Endothelial cell of umbilical vein (primary cell): Measurements from ENCODE around the gene MATN4. TPM values are rescaled to one million over a fixed set of nuclear protein-coding genes. Genes with fewer than 3 reads are reported as not detected.

Experiments
- BruUV-seq: library from RNA; stranded (reverse); fragments of 400-500 nt; replicated peaks from 2 replicates; lab custom pipeline; 2021; lab: Mats Ljungman, UMichigan
- CTCF ChIA-PET: fragments of 300-600, 350-600 bp; sonication (Branson Sonifier 250); formaldehyde crosslinking; loops from one replicate; lab custom pipeline; 2021; ENCODE audit warnings: antibody characterized with exemption, inconsistent platforms; lab: Charles Lee
- POLR2A ChIA-PET: fragments of 300-600, 350-600 bp; sonication (Branson Sonifier 250); formaldehyde crosslinking; loops from one replicate; lab custom pipeline; 2021; ENCODE audit warnings: antibody characterized with exemption, inconsistent platforms; lab: Charles Lee
- DNase-seq: peaks from one replicate; pipeline ENCODE4 v3.0.0-alpha.2; 2011; ENCODE audit warnings: low read depth, low spot score
- FAIRE-seq: peaks from 2 replicates; lab custom pipeline; 2011; peaks lifted over from hg19 to GRCh38; lab: Jason Lieb, UNC
- H2AFZ ChIP-seq: 2 replicates; pipeline ENCODE4 v1.6.0; 2012; ENCODE audit warnings: low read depth, low read length, control low read depth, inconsistent platforms
- H3K27ac ChIP-seq: 2 replicates; pipeline ENCODE4 v1.5.1; 2011; ENCODE audit warnings: low read depth, mild to moderate bottlenecking, control low read depth, low read length, moderate library complexity; ENCODE audit not compliant: insufficient read depth
- H3K27me3 ChIP-seq, 2 experiments: 2 replicates each; pipeline versions ENCODE4 v1.6.0 to v1.6.1; 2011; ENCODE audit warnings: low read length in 2 of 2, mixed read lengths in 1 of 2; ENCODE audit not compliant: control insufficient read depth in 2 of 2, insufficient read depth in 2 of 2
- H3K36me3 ChIP-seq, 2 experiments: 2 replicates in 1 of 2; 3 replicates in 1 of 2; pipeline ENCODE4 v1.5.1; 2011; ENCODE audit warnings: low read length in 2 of 2, mild to moderate bottlenecking in 1 of 2, moderate library complexity in 1 of 2; ENCODE audit not compliant: control insufficient read depth in 2 of 2, insufficient read depth in 2 of 2; ENCODE audit errors: extremely low read depth in 1 of 2
- H3K4me1 ChIP-seq: 3 replicates; pipeline ENCODE4 v1.5.1; 2011; ENCODE audit warnings: mild to moderate bottlenecking, low read length; ENCODE audit not compliant: control insufficient read depth, insufficient read depth; ENCODE audit errors: extremely low read depth
- H3K4me2 ChIP-seq: 2 replicates; pipeline ENCODE4 v1.6.1; 2011; ENCODE audit warnings: low read length, control low read depth, mixed read lengths; ENCODE audit not compliant: insufficient read depth
- H3K4me3 ChIP-seq, 3 experiments: fragments of 200-600 bp in 1 of 3; sonication (generic), shearing (Covaris generic) in 1 of 3; replicated peaks in 1 of 3; 2 replicates each; pipeline ENCODE4 v1.5.1; 2011 to 2016; ENCODE audit warnings: control low read depth in 3 of 3, low read length in 3 of 3, mild to moderate bottlenecking in 2 of 3, inconsistent platforms in 1 of 3, low read depth in 1 of 3, moderate library complexity in 1 of 3; ENCODE audit not compliant: insufficient read depth in 1 of 3
- H3K79me2 ChIP-seq: 2 replicates; pipeline ENCODE4 v1.6.0; 2012; ENCODE audit warnings: low read length, inconsistent platforms; ENCODE audit not compliant: control insufficient read depth, insufficient read depth
- H3K9ac ChIP-seq: replicated peaks from 2 replicates; pipeline ENCODE3; 2011; ENCODE audit warnings: low read length, control low read depth; ENCODE audit not compliant: insufficient read depth; ENCODE audit errors: extremely low read depth
- H3K9me1 ChIP-seq: replicated peaks from 3 replicates; pipeline ENCODE4 v1.6.0; 2011; ENCODE audit warnings: mild to moderate bottlenecking, low read length; ENCODE audit not compliant: control insufficient read depth, insufficient read depth; ENCODE audit errors: extremely low read depth
- H3K9me3 ChIP-seq: replicated peaks from 2 replicates; pipeline ENCODE4 v1.5.1; 2012; ENCODE audit warnings: low read length, inconsistent platforms; ENCODE audit not compliant: control insufficient read depth, insufficient read depth
- H4K20me1 ChIP-seq: replicated peaks from 2 replicates; pipeline ENCODE3; 2011; ENCODE audit warnings: mild to moderate bottlenecking, low read length; ENCODE audit not compliant: control insufficient read depth, insufficient read depth; ENCODE audit errors: extremely low read depth
- EZH2 ChIP-seq: IDR thresholded peaks from 2 replicates; pipeline ENCODE4 v1.6.1; 2012; ENCODE audit warnings: borderline replicate concordance, low read depth, mild to moderate bottlenecking, moderate library complexity, low read length, inconsistent platforms; ENCODE audit not compliant: severe bottlenecking
- FOS ChIP-seq: IDR thresholded peaks from 2 replicates; pipeline ENCODE4 v1.6.1; 2011; ENCODE audit warnings: mild to moderate bottlenecking, low read length, moderate library complexity, borderline replicate concordance; ENCODE audit not compliant: insufficient read depth
- GATA2 ChIP-seq: IDR thresholded peaks from 2 replicates; pipeline ENCODE4 v1.7.0; 2011; ENCODE audit warnings: low read depth, mild to moderate bottlenecking, moderate library complexity, mixed read lengths, low read length; ENCODE audit not compliant: insufficient read length, insufficient read depth
- JUN ChIP-seq: IDR thresholded peaks from 2 replicates; pipeline ENCODE4 v1.6.1; 2011; ENCODE audit warnings: borderline replicate concordance, low read depth; ENCODE audit not compliant: insufficient read length, insufficient read depth
- MYC ChIP-seq: IDR thresholded peaks from one replicate; pipeline ENCODE4 v1.6.1; 2011; ENCODE audit warnings: mild to moderate bottlenecking, low read depth, low read length
- POLR2A ChIP-seq: IDR thresholded peaks from 2 replicates; pipeline ENCODE4 v1.6.1; 2012; ENCODE audit warnings: low read depth, mild to moderate bottlenecking, control low read depth, low read length
- POLR2AphosphoS5 ChIP-seq: IDR thresholded peaks from 2 replicates; pipeline ENCODE4 v1.6.1; 2012; ENCODE audit warnings: low read depth, mild to moderate bottlenecking, control low read depth, low read length, moderate library complexity; ENCODE audit not compliant: insufficient read depth
- dilution Hi-C: fragments of 300-500 bp; cut with MboI; formaldehyde crosslinking; loops from one replicate; pipeline ENCODE4 v1.15.0; 2019; ENCODE audit warnings: low sequenced_read_pairs; ENCODE audit not compliant: extremely low pct_ligation_motif_present
- intact Hi-C: fragments of 100-400 bp; cut with micrococcal nuclease; formaldehyde crosslinking; loops from one replicate; pipeline ENCODE4 v1.10.0; 2022
- polyA plus RNA-seq, 4 experiments: library from polyadenylated mRNA; depleted of rRNA in 3 of 4; stranded (reverse) in 3 of 4; unstranded in 1 of 4; fragments of >200 nt; gene quantifications; 2 replicates each; pipeline versions ENCODE4 v1.2.1 to v1.2.3, GENCODE V29; 2011 to 2012; ENCODE audit warnings: missing spikeins in 1 of 4
- total RNA-seq: library from RNA; stranded (reverse); gene quantifications from 2 replicates; pipeline ENCODE4 v1.2.3, GENCODE V29; 2021
- TF ChIP-seq, protein P1 (sequence below): IDR thresholded peaks from 2 replicates; pipeline ENCODE4 v1.6.1; 2011; ENCODE audit not compliant: insufficient read depth, insufficient read length
- TF ChIP-seq, protein P2 (sequence below), 2 donors: IDR thresholded peaks; 1 replicate in 1 of 2; 2 replicates in 1 of 2; pipeline ENCODE4 v1.5.1; 2011; ENCODE audit warnings: low read length in 2 of 2, mild to moderate bottlenecking in 2 of 2, moderate library complexity in 2 of 2, control low read depth in 1 of 2, inconsistent platforms in 1 of 2, low read depth in 1 of 2; ENCODE audit not compliant: insufficient read depth in 1 of 2; ENCODE audit errors: extremely low read depth in 1 of 2

MATN4 gene
- total and polyA plus RNA-seq, 2 donors (not counting 3 experiments of a cell fraction or from before 2014, with no cell fraction given), result 0.10 TPM; not detected in 1

DNA sequence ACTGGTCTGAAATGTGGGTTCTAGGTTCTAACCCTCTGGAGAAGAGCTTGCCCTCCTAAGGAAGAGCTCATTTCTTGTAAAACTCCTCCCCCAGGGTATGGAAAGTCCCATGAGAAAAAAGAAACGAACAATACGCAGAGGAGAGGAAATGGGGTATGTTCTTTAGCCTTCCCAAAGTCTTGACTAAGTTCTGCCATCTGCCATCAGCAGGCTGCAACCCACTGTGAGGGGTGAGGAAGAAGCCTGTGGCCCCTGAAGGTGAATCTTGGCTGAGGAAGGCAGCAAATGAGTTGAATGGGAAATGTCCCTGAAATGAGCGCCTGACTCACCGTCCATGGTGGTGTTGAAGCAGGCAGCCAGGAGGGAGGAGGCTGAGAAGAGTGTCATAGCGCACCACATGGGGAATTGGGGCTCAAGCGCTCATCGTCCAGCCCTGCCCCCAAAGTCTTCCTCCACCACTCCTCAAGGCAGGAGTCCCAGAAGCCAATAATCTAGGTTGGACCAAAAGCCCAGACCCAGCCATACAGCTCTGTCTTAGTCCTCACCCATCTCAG, 10.4 kb upstream of the MATN4 start:
- H3K4me1 ChIP-seq, result no peaks in the 10 kb centered on the region
- no peak overlapping the region for H3K27ac ChIP-seq
- ChIA-PET POLR2A (interaction anchor here (0.7 kb wide), 1 partner anchor 461 kb away, joined by 4 read pairs; no protein-coding TSS in a partner anchor), CTCF (interaction anchor here (0.7 to 15.2 kb wide), 38 partner anchors 10 to 461 kb away, joined by 3 to 389 read pairs (median 5); partner anchors contain the start of genes DBNDD2, PIGT, SDC4 and SYS1)
- dilution Hi-C loops, result no loop called here
- H3K27me3 ChIP-seq, result peaks cover 20 to 24% of the 10 kb centered on the region in 2 experiments
- H3K9me3 ChIP-seq, result no peaks in the 10 kb centered on the region
- H2AFZ ChIP-seq, result no peak overlapping the region
- H3K4me2 ChIP-seq, result no peak overlapping the region
- DNase-seq (no peak), FAIRE-seq (no peak)
- no peaks in the 10 kb centered on the region for H3K9me1 ChIP-seq
- no peak for TF ChIP-seq POLR2AphosphoS5
- TF ChIP-seq, protein P1, sequence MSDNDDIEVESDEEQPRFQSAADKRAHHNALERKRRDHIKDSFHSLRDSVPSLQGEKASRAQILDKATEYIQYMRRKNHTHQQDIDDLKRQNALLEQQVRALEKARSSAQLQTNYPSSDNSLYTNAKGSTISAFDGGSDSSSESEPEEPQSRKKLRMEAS, result no peak
- TF ChIP-seq, protein P2, sequence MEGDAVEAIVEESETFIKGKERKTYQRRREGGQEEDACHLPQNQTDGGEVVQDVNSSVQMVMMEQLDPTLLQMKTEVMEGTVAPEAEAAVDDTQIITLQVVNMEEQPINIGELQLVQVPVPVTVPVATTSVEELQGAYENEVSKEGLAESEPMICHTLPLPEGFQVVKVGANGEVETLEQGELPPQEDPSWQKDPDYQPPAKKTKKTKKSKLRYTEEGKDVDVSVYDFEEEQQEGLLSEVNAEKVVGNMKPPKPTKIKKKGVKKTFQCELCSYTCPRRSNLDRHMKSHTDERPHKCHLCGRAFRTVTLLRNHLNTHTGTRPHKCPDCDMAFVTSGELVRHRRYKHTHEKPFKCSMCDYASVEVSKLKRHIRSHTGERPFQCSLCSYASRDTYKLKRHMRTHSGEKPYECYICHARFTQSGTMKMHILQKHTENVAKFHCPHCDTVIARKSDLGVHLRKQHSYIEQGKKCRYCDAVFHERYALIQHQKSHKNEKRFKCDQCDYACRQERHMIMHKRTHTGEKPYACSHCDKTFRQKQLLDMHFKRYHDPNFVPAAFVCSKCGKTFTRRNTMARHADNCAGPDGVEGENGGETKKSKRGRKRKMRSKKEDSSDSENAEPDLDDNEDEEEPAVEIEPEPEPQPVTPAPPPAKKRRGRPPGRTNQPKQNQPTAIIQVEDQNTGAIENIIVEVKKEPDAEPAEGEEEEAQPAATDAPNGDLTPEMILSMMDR (IDR thresholded peaks at IDR 0.05; ENCODE audit: extremely low read depth in 1 of 2, insufficient read depth in 1 of 2, low read depth in 1 of 2, low read length in 2 of 2), result no peak
- no peak for TF ChIP-seq MYC
- TF ChIP-seq FOS, result no peak
- TF ChIP-seq JUN, result no peak
- no peak for TF ChIP-seq GATA2
- no peak for TF ChIP-seq POLR2A
- TF ChIP-seq EZH2, result no peak
- no peaks in the 10 kb centered on the region for H3K79me2 ChIP-seq
- no peak overlapping the region for H3K9ac ChIP-seq
- no peaks in the 10 kb centered on the region for H4K20me1 ChIP-seq
- H3K4me3 ChIP-seq, result no peak overlapping the region
- no peaks in the 10 kb centered on the region for H3K36me3 ChIP-seq
- intact Hi-C loops, result no loop called here
- BruUV-seq, result no TSS peak
